Measurements from ENCODE around the gene LAYN.
A peak's percentile ranks its signal among the peaks of the same experiment; 100 is the strongest.

LAYN gene

GRCh38 chr11:111530091-111530490 lies 10.4 kb upstream of the LAYN start:
- DNase-seq, result no peak

- DNase-seq, result peak in 1 of 58 donors; percentile 14
Measured at GRCh38 chr11:111531136-111531535, 9.4 kb upstream of the LAYN start.

- peak in 1 of 58 donors; percentile 16 for DNase-seq
Measured at GRCh38 chr11:111531687-111532364, 8.7 kb upstream of the LAYN start.

- DNase-seq, result no peak
Measured at GRCh38 chr11:111532365-111532709, 8.2 kb upstream of the LAYN start.

- no peak for DNase-seq
Measured at GRCh38 chr11:111535281-111535680, 5.2 kb upstream of the LAYN start.

- no peak for DNase-seq
Measured at GRCh38 chr11:111537336-111537860, 3.1 kb upstream of the LAYN start.

GRCh38 chr11:111538407-111539114 lies 2.0 kb upstream of the LAYN start:
- no peak for DNase-seq

- no peak for DNase-seq
Measured at GRCh38 chr11:111539426-111540113, 950 bp upstream of the LAYN start.

- peak in 1 of 58 donors; percentile 40 for DNase-seq
Measured at GRCh38 chr11:111540937-111541253, 375 bp downstream of the LAYN start.

GRCh38 chr11:111541254-111542061 lies 938 bp downstream of the LAYN start:
- peak in 18 of 58 donors; percentile 6 to 64 (median 32) for DNase-seq

GRCh38 chr11:111542606-111543275 lies 2.2 kb downstream of the LAYN start:
- no peak for DNase-seq

GRCh38 chr11:111548525-111548924 lies 8.0 kb downstream of the LAYN start:
- DNase-seq, result no peak

GRCh38 chr11:111549196-111549868 lies 8.8 kb downstream of the LAYN start:
- DNase-seq, result no peak

GRCh38 chr11:111549869-111550203 lies 9.3 kb downstream of the LAYN start:
- DNase-seq, result no peak

GRCh38 chr11:111550258-111550657 lies 9.7 kb downstream of the LAYN start:
- DNase-seq, result no peak

GRCh38 chr11:111554532-111554931 lies 14.0 kb downstream of the LAYN start:
- no peak for DNase-seq

GRCh38 chr11:111555255-111555654 lies 14.7 kb downstream of the LAYN start:
- no peak for DNase-seq

GRCh38 chr11:111557425-111558111 lies 17.0 kb downstream of the LAYN start:
- no peak for DNase-seq

- DNase-seq, result no peak
Measured at GRCh38 chr11:111559800-111560464, 19.4 kb downstream of the LAYN start.
